Stimulated activated CD8-positive, alpha-beta memory T cell treated with anti-CD3 and anti-CD28 coated beads, Interleukin-7, amount 100 ng/mL, for 4 hours (primary cell): Measurements from ENCODE around the gene CCDC57.

Source experiments
- DNase-seq, 2 donors: peaks; one replicate each; pipeline ENCODE4 v3.0.0-alpha.2; 2020; ENCODE audit warnings: low read depth in 2 of 2

The CCDC57 gene

GRCh38 chr17:82236142-82236971 lies 23.7 kb upstream of the CCDC57 start:
- DNase-seq: peak in 1 of 2 donors; percentile 55

GRCh38 chr17:82235775-82236141 lies 23.1 kb upstream of the CCDC57 start:
- DNase-seq: no peak

GRCh38 chr17:82235056-82235774 lies 22.6 kb upstream of the CCDC57 start:
- no peak for DNase-seq

- DNase-seq: no peak
Observed at GRCh38 chr17:82234211-82235055, 21.8 kb upstream of the CCDC57 start.

GRCh38 chr17:82232876-82233785 lies 20.5 kb upstream of the CCDC57 start:
- DNase-seq: no peak

GRCh38 chr17:82232322-82232820 lies 19.7 kb upstream of the CCDC57 start:
- DNase-seq: no peak

GRCh38 chr17:82231562-82232321 lies 19.1 kb upstream of the CCDC57 start:
- peak in 1 of 2 donors; percentile 41 for DNase-seq

- no peak for DNase-seq
Observed at GRCh38 chr17:82231312-82231561, 18.6 kb upstream of the CCDC57 start.

- peak in 1 of 2 donors; percentile 50 for DNase-seq
Observed at GRCh38 chr17:82230609-82231311, 18.1 kb upstream of the CCDC57 start.

- DNase-seq: no peak
Observed at GRCh38 chr17:82229698-82230608, 17.3 kb upstream of the CCDC57 start.

GRCh38 chr17:82228842-82229697 lies 16.4 kb upstream of the CCDC57 start, which contains the start of gene SLC16A3:
SLC16A3 (plus strand) TSS chr17:82229042; CDS start chr17:82236009, 6,967 bp downstream.
- DNase-seq: peak in 1 of 2 donors; percentile 75

GRCh38 chr17:82228278-82228841 lies 15.7 kb upstream of the CCDC57 start:
- DNase-seq: peak in 1 of 2 donors; percentile 46

GRCh38 chr17:82227629-82228277 lies 15.1 kb upstream of the CCDC57 start:
- DNase-seq: no peak

- no peak for DNase-seq
Observed at GRCh38 chr17:82226809-82227628, 14.4 kb upstream of the CCDC57 start.

- no peak for DNase-seq
Observed at GRCh38 chr17:82226146-82226808, 13.6 kb upstream of the CCDC57 start.
